HEK293 (cell line): Measurements from ENCODE around the gene TAS1R3.

Experiments
- CTCF ChIP-seq: fragments of 450-650 bp; formaldehyde crosslinking; IDR thresholded peaks from 2 replicates; pipeline ENCODE4 v1.5.1; 2016; ENCODE audit warnings: missing biosample characterization, missing genetic modification characterization
- ZFP41 ChIP-seq: fragments of 450-650 bp; formaldehyde crosslinking; IDR thresholded peaks from 2 replicates; pipeline ENCODE4 v1.5.1; 2016; ENCODE audit warnings: missing biosample characterization, missing genetic modification characterization, borderline replicate concordance
- TF ChIP-seq, protein P1 (sequence below): fragments of 450-650 bp; formaldehyde crosslinking; IDR thresholded peaks from 2 replicates; pipeline ENCODE4 v1.5.1; 2017; ENCODE audit warnings: missing biosample characterization, missing genetic modification characterization

DNA sequence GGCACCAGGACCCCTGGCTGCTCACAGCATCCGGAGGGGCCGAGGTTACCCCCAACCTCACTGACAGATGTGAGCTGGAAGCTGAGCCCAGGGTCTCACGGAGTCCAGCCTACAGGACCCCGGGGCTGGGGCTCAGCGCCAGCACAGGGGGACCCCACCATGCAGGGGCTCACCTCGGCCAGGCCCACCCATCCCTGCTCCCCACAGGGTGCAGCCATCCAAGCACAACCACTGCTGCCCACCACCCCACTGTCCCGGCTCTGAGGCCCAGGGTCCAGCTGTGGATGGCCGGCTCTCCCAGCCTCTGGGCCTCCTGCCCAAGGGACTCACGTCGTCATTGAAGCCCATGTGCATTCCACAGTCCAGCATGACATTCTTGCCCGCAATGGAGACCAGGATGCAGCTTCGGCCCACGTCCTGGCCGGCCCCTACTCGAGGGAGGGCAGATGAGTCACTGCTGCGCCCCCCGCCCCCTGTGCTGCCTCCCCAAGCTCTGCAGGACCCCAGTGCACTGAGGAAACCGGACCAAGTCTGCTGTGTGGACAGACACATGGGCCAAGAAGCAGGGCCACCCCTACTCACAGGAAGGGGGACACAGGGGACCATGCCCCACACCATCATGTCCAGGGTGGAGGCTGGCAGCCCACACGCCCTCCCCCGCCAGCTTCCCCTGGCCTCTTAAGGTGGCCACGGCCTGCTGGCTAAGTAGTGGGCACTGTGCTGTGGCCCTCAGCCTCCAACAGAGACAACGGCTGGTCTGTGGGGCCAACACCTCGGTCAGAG, 10.2 kb upstream of the TAS1R3 start:
- no peak for TF ChIP-seq CTCF (tag by site-specific recombination)
- TF ChIP-seq ZFP41 (tag by site-specific recombination): no peak
- TF ChIP-seq, protein P1, sequence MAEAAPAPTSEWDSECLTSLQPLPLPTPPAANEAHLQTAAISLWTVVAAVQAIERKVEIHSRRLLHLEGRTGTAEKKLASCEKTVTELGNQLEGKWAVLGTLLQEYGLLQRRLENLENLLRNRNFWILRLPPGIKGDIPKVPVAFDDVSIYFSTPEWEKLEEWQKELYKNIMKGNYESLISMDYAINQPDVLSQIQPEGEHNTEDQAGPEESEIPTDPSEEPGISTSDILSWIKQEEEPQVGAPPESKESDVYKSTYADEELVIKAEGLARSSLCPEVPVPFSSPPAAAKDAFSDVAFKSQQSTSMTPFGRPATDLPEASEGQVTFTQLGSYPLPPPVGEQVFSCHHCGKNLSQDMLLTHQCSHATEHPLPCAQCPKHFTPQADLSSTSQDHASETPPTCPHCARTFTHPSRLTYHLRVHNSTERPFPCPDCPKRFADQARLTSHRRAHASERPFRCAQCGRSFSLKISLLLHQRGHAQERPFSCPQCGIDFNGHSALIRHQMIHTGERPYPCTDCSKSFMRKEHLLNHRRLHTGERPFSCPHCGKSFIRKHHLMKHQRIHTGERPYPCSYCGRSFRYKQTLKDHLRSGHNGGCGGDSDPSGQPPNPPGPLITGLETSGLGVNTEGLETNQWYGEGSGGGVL (tag by site-specific recombination): no peak
